ENCODE results near the gene TSPAN10. TPM values are rescaled to one million over a fixed set of nuclear protein-coding genes. Genes with fewer than 3 reads are reported as not detected.

Gene TSPAN10
- total RNA-seq: 2.9 to 3.7 TPM (median 3.1 TPM) in 3 replicates

DNA sequence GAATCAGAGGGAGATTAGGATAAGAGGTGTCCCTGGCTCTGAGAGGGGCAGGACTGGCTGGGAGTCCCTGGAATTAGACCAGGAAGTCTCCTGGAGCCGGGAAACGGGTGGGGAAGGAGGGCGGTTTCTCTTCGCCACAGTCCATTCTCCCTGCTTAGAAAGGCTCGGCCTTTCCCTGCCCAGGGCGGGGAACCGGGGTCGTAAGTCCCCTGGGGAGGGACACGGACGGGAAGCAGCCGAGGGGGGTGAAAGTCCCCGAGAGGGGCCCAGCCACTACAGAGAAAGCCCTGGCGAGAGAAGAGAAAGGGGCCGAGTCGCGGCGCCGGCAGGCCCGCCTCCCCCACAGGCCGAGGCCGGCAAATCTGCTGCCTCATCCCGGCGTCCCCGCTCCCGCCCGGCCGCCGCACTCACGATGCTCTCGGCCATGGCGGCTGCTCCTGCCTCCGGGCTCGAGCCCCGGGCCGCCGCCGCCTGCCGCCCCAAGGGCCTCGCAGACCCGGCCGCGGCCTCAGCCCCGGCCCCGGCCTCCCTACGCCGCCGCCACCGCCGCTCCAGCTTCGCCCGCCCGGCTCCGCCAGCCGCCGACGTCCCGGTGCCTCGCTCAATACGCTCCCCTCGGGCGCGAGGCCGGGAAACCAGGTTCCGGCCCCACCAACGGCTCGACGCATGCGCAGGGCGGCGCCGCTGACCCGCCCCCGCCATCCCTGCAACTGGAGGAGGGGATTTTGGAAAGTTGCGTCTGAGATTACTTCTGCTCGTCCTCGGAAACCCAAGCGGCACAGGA is at the start of gene TSPAN10, which contains the start of gene NPLOC4:
TSPAN10 (plus strand) TSS at position 692 of the 784 bp plus-strand sequence. CDS start 5,217 bp downstream, outside the sequence.
NPLOC4 (minus strand) TSS at position 608 of the 784 bp plus-strand sequence; CDS start at position 426, 182 bp downstream.
- peak; percentile 89 to 95 for DNase-seq (ENCODE audit: low spot score in 2 of 2, unreplicated experiment in 2 of 2)
- TF ChIP-seq, protein P1, sequence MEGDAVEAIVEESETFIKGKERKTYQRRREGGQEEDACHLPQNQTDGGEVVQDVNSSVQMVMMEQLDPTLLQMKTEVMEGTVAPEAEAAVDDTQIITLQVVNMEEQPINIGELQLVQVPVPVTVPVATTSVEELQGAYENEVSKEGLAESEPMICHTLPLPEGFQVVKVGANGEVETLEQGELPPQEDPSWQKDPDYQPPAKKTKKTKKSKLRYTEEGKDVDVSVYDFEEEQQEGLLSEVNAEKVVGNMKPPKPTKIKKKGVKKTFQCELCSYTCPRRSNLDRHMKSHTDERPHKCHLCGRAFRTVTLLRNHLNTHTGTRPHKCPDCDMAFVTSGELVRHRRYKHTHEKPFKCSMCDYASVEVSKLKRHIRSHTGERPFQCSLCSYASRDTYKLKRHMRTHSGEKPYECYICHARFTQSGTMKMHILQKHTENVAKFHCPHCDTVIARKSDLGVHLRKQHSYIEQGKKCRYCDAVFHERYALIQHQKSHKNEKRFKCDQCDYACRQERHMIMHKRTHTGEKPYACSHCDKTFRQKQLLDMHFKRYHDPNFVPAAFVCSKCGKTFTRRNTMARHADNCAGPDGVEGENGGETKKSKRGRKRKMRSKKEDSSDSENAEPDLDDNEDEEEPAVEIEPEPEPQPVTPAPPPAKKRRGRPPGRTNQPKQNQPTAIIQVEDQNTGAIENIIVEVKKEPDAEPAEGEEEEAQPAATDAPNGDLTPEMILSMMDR (IDR thresholded peaks at IDR 0.05; ENCODE audit: unreplicated experiment): no peak
- H3K36me3 Mint-ChIP-seq: peaks cover 7% of the 10 kb centered on the region
- H3K4me3 Mint-ChIP-seq: peak within 1 kb of the TSS; percentile 91
- no peaks in the 10 kb centered on the region for H3K9me3 Mint-ChIP-seq
- H3K27ac Mint-ChIP-seq: peak within 1 kb of the TSS; percentile 98
- no peaks in the 10 kb centered on the region for H3K27me3 Mint-ChIP-seq (ENCODE audit: low read depth)
- peaks cover 17% of the 10 kb centered on the region for H3K4me1 Mint-ChIP-seq

DNA sequence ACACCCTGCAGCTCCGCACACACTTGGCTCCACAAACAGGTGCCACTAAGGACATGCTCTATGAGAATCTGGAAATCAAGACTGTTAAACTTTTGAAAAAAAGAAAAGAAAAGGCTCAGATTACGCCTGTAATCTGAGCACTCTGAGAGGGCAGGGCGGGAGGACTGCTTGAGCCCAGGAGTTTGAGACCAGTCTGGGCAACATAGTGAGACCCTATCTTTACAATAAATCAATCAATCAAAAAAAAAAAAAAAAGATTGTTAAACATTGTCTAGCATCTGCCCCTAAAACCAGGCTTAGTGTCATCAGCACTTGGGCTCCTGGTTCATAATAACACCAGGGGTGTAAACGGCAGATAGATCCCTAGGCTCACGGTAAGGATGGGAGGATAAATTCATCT is 47.4 kb upstream of the TSPAN10 start:
- H3K4me1 Mint-ChIP-seq: no peaks in the 10 kb centered on the region
- H3K27me3 Mint-ChIP-seq (ENCODE audit: low read depth): no peaks in the 10 kb centered on the region
- H3K27ac Mint-ChIP-seq: no peak overlapping the region
- no peak for DNase-seq (ENCODE audit: low spot score in 2 of 2, unreplicated experiment in 2 of 2)
- H3K36me3 Mint-ChIP-seq: peaks cover 42% of the 10 kb centered on the region
- TF ChIP-seq, protein P1 (IDR thresholded peaks at IDR 0.05; ENCODE audit: unreplicated experiment): no peak
- H3K9me3 Mint-ChIP-seq: no peaks in the 10 kb centered on the region
- no peak overlapping the region for H3K4me3 Mint-ChIP-seq

DNA sequence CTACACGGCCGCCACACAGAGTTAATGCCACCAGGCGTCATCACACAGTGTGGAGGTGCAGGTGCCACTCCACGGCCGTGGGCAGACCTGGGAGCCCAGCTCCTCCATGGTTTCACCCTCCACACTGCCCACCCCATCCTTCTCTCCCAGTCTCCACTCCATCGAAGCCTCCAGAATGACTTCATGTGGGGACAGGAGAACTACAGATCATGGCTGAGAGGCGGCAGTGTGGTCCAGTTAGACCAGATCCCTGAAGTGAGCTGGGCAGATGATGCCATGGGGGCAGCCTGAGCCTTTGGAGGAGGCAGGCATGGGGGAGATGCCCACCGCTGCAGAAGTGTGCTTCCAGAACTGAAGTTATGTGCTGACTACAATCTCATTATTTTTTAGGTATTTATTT is 46.9 kb upstream of the TSPAN10 start:
- Mint-ChIP-seq H3K9me3 (no peaks in the 10 kb centered on the region), H3K36me3 (peaks cover 43% of the 10 kb centered on the region), H3K4me3 (no peak overlapping the region), H3K4me1 (no peaks in the 10 kb centered on the region), H3K27me3 (ENCODE audit: low read depth) (no peaks in the 10 kb centered on the region), H3K27ac (no peak overlapping the region)
- DNase-seq (ENCODE audit: low spot score in 2 of 2, unreplicated experiment in 2 of 2): no peak
- TF ChIP-seq, protein P1 (IDR thresholded peaks at IDR 0.05; ENCODE audit: unreplicated experiment): no peak

DNA sequence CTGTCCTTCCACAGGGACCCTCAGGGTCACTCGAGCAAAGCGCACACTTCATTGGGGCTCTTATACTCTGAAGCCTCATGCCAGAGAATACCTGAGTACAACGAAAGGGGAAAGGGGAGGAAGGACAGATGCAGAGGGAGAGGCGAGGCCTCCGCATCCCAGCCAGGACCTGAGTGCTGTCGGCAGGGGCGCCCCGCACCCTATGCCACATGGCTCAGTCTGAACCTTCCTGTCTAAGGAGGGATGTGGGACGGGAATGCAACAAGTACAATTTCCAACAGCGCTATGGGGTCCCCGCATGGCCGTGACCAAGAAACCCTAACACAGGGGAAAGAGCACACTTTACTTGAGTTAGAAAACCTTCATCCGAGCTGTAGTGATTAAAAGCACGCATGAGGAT is 45.0 kb upstream of the TSPAN10 start:
- peaks cover 32% of the 10 kb centered on the region for H3K36me3 Mint-ChIP-seq
- TF ChIP-seq, protein P1 (IDR thresholded peaks at IDR 0.05; ENCODE audit: unreplicated experiment): no peak
- H3K4me3 Mint-ChIP-seq: no peak overlapping the region
- H3K9me3 Mint-ChIP-seq: no peaks in the 10 kb centered on the region
- H3K4me1 Mint-ChIP-seq: no peaks in the 10 kb centered on the region
- H3K27me3 Mint-ChIP-seq (ENCODE audit: low read depth): no peaks in the 10 kb centered on the region
- H3K27ac Mint-ChIP-seq: no peak overlapping the region
- DNase-seq (ENCODE audit: low spot score in 2 of 2, unreplicated experiment in 2 of 2): no peak

DNA sequence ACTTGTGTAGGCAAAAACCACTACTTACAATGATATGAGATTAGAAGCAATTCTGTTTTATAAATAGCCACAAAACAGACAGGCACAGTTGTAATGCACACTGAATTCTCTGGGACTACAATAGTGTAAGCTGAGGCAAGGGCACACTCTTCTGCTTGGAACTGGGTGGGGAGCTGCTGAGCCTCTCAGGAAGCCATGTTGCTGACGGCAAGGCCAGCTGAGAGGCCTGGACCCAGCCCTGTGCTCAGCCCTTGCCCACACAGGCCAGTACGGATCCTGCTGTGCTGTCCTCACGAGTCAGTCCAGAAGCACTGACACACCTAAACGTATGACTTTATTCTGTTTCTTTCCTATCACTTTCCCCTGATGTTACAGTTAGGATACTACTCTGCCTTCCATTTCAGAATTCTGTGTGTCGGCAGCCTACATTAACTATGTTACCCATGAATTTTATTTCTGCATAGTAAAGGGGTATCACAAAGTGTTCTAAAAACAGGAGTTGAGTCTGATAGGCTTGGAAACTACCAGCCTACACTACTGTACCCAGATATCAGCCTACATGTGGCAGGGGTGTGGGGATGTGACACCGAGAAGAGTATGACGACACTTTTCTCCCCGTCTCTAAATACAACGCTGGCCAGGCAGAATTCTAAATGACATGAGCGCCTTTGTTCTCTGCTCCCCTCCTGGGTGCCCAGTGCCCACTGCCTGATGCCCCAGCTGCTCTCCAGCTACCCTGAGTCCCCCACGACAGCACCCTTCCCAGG is 43.7 kb upstream of the TSPAN10 start:
- no peak for DNase-seq (ENCODE audit: low spot score in 2 of 2, unreplicated experiment in 2 of 2)
- Mint-ChIP-seq H3K9me3 (no peaks in the 10 kb centered on the region), H3K4me1 (no peaks in the 10 kb centered on the region), H3K27me3 (ENCODE audit: low read depth) (no peaks in the 10 kb centered on the region), H3K4me3 (no peak overlapping the region), H3K36me3 (peaks cover 30% of the 10 kb centered on the region), H3K27ac (no peak overlapping the region)
- TF ChIP-seq, protein P1 (IDR thresholded peaks at IDR 0.05; ENCODE audit: unreplicated experiment): no peak

All from mesothelial cell of epicardium (in vitro differentiated cells).